Activated effector memory CD4-positive, alpha-beta T cell treated with anti-CD3 and anti-CD28 coated beads, Interleukin-2, amount 50 U/mL, for 16 hours (primary cell): ENCODE data around the gene ST13.
"Not testable (repeated sequence)": the region's sequence is repeated elsewhere in the genome, so short reads cannot be mapped to it uniquely, and the experiment has no call there.

Experiments
- DNase-seq: peaks from one replicate; pipeline ENCODE4 v3.0.0-alpha.2; 2020

The ST13 gene

GRCh38 chr22:40856513-40857308 is at the start of gene ST13, which contains the start of gene XPNPEP3:
ST13 (minus strand) TSS chr22:40856639; CDS start chr22:40856540, 99 bp downstream.
XPNPEP3 (plus strand) TSS chr22:40857148; CDS start chr22:40857182, 34 bp downstream.
- peak; percentile 99 for DNase-seq

GRCh38 chr22:40904101-40904500 is 47.7 kb upstream of the ST13 start:
- no peak for DNase-seq

- DNase-seq = no peak
Measured at GRCh38 chr22:40898850-40899357, 42.5 kb upstream of the ST13 start.

- DNase-seq = no peak
Measured at GRCh38 chr22:40894417-40894816, 38.0 kb upstream of the ST13 start.

- no peak for DNase-seq
Measured at GRCh38 chr22:40890881-40891280, 34.4 kb upstream of the ST13 start.

- no peak for DNase-seq
Measured at GRCh38 chr22:40889116-40889515, 32.7 kb upstream of the ST13 start.

GRCh38 chr22:40878922-40879321 is 22.5 kb upstream of the ST13 start:
- DNase-seq = no peak

- no peak for DNase-seq
Measured at GRCh38 chr22:40877488-40877887, 21.0 kb upstream of the ST13 start.

GRCh38 chr22:40876907-40877306 is 20.5 kb upstream of the ST13 start:
- no peak for DNase-seq

- DNase-seq = no peak
Measured at GRCh38 chr22:40875111-40875510, 18.7 kb upstream of the ST13 start.

GRCh38 chr22:40874016-40874415 is 17.6 kb upstream of the ST13 start:
- DNase-seq = no peak

- not testable (repeated sequence) for DNase-seq
Measured at GRCh38 chr22:40868379-40868778, 11.9 kb upstream of the ST13 start.

GRCh38 chr22:40867109-40867508 is 10.7 kb upstream of the ST13 start:
- no peak for DNase-seq

GRCh38 chr22:40862537-40862936 is 6.1 kb upstream of the ST13 start:
- DNase-seq = no peak

- DNase-seq = no peak
Measured at GRCh38 chr22:40862013-40862412, 5.6 kb upstream of the ST13 start, which contains the start of gene DNAJB7. DNAJB7 (minus strand) TSS chr22:40862113; CDS start chr22:40861994, 119 bp downstream.

GRCh38 chr22:40857309-40857855 is 943 bp upstream of the ST13 start:
- no peak for DNase-seq

- no peak for DNase-seq
Measured at GRCh38 chr22:40855979-40856512, 393 bp downstream of the ST13 start.

GRCh38 chr22:40855071-40855978 is 1.1 kb downstream of the ST13 start:
- peak; percentile 64 for DNase-seq

GRCh38 chr22:40853961-40854360 is 2.5 kb downstream of the ST13 start:
- DNase-seq = no peak

- DNase-seq = no peak
Measured at GRCh38 chr22:40853333-40853732, 3.1 kb downstream of the ST13 start.

GRCh38 chr22:40845816-40846215 is 10.6 kb downstream of the ST13 start:
- DNase-seq = not testable (repeated sequence)

GRCh38 chr22:40844951-40845350 is 11.5 kb downstream of the ST13 start:
- DNase-seq = no peak

- DNase-seq = no peak
Measured at GRCh38 chr22:40838486-40838885, 18.0 kb downstream of the ST13 start.
